NB4 (cell line): ENCODE results near the gene YPEL5.

Source experiments
- DNase-seq: peaks from one replicate; pipeline ENCODE4 v3.0.0; 2010; ENCODE audit warnings: low read depth
- H3K4me3 ChIP-seq: one replicate; pipeline ENCODE4 v1.5.1; 2011; ENCODE audit warnings: mild to moderate bottlenecking, low read depth, low read length, moderate library complexity
- CTCF ChIP-seq: IDR thresholded peaks from one replicate; pipeline ENCODE4 v1.5.1; 2012; ENCODE audit warnings: low read depth, low read length
- MYC ChIP-seq: IDR thresholded peaks from 2 replicates; pipeline ENCODE4 v1.6.1; 2011; ENCODE audit warnings: low read depth, low read length
- POLR2A ChIP-seq: IDR thresholded peaks from 2 replicates; pipeline ENCODE4 v1.6.1; 2011; ENCODE audit warnings: mild to moderate bottlenecking; ENCODE audit not compliant: insufficient read length; ENCODE audit errors: extremely low read depth
- TF ChIP-seq, protein P1 (sequence below): IDR thresholded peaks from 2 replicates; pipeline ENCODE4 v1.6.1; 2011; ENCODE audit warnings: low read depth, low read length

The YPEL5 gene

GRCh38 chr2:30112561-30112960 is 34.2 kb upstream of the YPEL5 start:
- H3K4me3 ChIP-seq: no peak overlapping the region
- TF ChIP-seq CTCF (no peak), MYC (no peak), POLR2A (no peak)
- TF ChIP-seq, protein P1, sequence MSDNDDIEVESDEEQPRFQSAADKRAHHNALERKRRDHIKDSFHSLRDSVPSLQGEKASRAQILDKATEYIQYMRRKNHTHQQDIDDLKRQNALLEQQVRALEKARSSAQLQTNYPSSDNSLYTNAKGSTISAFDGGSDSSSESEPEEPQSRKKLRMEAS: no peak
- no peak for DNase-seq

DNA sequence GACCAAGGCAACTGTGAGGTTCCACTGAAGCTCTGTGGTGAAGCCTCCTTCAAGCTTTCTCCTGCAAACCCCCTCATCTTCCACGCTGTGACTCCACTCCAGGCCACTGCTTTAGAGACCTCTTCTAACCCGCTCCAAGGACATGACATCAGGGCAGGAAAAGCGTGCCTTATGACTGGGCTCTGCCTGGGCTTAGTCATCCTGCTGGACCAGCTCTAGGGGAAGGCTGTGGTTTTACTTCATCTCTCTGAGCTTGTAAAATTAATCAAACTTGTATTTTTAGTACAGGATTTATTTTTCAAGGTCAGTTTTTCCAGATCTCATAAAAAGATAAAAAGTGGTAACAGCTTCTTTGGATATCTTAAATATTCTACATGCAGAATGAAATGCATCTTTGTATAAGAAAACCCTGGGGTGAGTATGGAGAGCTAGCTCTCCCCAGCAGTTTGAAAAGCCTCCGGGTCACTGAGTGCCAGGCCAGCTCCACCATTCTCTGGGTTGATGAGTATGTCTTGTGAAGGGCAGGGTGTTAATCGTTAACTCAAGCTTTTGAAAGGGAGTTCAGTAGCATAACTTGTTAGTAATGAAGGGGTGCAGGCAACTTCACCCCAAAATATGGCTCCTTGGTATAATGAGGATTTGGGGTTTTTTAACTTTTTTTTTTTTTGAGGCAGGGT is 33.1 kb upstream of the YPEL5 start:
- DNase-seq: peak; percentile 9
- no peak overlapping the region for H3K4me3 ChIP-seq
- TF ChIP-seq CTCF: no peak
- TF ChIP-seq, protein P1: no peak
- TF ChIP-seq MYC: no peak
- no peak for TF ChIP-seq POLR2A

DNA sequence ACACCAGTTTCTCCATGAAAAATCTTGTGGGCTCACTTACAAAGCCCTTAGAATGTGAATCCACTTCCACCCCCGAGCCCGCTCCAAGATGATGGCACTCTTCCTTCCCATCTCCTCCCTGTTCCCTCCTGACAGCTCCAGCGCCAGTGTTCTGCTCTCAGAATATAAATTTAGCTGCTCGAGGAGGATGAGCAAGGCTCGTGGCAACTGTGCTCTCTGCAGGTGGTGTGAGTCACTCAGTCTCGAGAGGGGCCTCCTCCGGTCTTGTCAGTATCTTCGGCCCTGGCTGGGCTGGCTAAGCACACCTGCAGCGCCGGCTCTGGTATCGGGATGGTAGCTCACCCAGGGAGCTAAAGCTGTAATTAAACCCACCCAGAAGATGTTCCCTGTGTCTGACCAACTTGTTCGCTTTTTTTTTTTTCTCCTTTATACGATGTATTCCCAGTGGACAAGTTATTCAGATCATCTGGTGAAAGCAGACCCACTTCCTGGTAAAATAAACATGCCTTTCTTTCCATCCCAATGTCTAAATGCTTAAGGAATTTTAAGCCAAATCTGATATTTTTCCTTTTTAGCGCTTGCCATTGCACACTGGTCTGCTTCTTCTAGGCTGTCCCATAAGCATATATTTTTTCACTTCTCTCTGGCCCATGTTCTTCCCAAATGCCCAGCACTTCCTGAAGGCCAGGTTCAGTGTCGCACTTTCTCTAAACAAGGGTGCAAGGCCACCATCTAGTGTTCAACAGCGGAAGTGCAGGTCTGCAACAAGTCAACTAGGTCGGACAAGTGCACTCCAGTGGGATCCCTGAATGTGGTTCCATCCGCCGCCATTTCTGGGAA is 31.4 kb upstream of the YPEL5 start:
- TF ChIP-seq MYC (no peak), CTCF (peak; percentile 95)
- no peak overlapping the region for H3K4me3 ChIP-seq
- DNase-seq: peak; percentile 82

- DNase-seq: no peak
- TF ChIP-seq POLR2A: no peak
- no peak for TF ChIP-seq CTCF
- TF ChIP-seq, protein P1: no peak
- TF ChIP-seq MYC: no peak
- no peak overlapping the region for H3K4me3 ChIP-seq
These were observed 30.9 kb upstream of the YPEL5 start for GRCh38 chr2:30115981-30116285.

DNA sequence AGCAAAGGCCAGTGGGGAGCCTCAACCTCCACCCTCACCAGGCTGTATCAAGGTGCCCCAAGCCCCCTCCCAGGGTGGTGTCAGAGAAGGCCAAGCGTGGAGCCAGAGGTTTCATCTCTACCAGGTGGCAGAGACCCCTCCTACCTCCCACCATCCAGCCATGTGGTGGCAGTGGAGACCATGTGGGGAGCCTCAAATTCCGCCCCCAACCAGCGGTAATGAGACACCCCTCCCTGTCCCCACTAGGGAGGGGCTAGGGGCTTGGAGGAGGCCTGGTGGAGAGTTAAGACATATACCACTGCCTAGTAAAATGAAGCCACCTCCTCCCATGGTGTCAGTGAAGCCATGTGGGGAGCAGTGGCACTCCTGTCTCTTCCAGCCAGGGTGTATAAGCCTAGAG is 24.4 kb upstream of the YPEL5 start:
- DNase-seq: no peak
- no peak overlapping the region for H3K4me3 ChIP-seq
- TF ChIP-seq, protein P1: no peak

DNA sequence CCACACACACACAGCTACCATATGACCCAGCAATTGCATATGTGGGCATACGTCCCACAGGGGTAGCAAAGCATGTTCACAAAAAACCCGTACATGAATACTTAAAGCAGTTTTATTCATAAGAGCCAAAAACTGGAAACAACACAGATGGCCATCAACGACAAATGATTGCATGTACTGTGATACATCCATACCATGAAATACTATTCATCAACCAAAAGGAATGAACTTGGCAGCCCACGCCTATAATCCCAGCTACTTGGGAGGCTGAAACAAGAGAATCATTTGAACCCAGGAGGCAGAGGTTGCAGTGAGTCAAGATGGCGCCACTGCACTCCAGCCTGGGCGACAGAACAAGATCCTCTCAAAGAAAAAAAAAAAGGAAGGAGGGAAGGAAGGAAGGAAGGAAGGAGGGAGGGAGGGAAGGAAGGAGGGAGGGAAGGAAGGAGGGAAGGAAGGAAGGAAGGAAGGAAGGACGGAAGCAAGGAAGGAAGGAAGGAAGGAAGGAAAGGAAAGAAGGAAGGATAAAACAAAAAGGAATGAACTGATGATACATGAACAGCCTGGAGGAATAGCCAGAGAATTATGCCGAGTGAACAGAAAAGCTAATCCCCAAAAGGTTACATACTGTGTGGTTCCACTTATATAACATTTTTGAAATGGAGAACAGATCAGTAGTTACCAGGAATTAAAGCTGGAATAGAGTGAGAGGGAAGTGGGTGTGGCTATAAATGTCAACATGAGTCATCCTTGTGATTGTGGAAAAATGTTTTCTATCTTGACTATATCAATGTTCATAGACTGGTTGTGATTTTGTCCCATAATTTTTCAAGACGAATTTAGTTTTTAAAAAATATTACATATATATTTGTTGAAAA is 19.6 kb upstream of the YPEL5 start:
- H3K4me3 ChIP-seq: no peak overlapping the region
- DNase-seq: no peak
- TF ChIP-seq, protein P1: no peak
- no peak for TF ChIP-seq CTCF
- TF ChIP-seq POLR2A: no peak
- no peak for TF ChIP-seq MYC
